ENCODE results near the gene OPA3.
"Not testable (repeated sequence)": the region's sequence is repeated elsewhere in the genome, so short reads cannot be mapped to it uniquely, and the experiment has no call there.

The OPA3 gene

GRCh38 chr19:45584332-45585157 lies at the start of gene OPA3:
Gene OPA3, minus strand, starts transcription at chr19:45584802. Its CDS starts 38 bp downstream, at chr19:45584764.
- peak; percentile 95 for DNase-seq

GRCh38 chr19:45632468-45633196 lies 48.0 kb upstream of the OPA3 start:
- no peak for DNase-seq

- DNase-seq = no peak
Measured at GRCh38 chr19:45630463-45630862, 45.9 kb upstream of the OPA3 start.

GRCh38 chr19:45629704-45630103 lies 45.1 kb upstream of the OPA3 start:
- no peak for DNase-seq

- DNase-seq = not testable (repeated sequence)
Measured at GRCh38 chr19:45628219-45628618, 43.6 kb upstream of the OPA3 start.

- DNase-seq = no peak
Measured at GRCh38 chr19:45623984-45624383, 39.4 kb upstream of the OPA3 start.

GRCh38 chr19:45621976-45622503 lies 37.4 kb upstream of the OPA3 start:
- no peak for DNase-seq

- DNase-seq = no peak
Measured at GRCh38 chr19:45621389-45621788, 36.8 kb upstream of the OPA3 start.

- no peak for DNase-seq
Measured at GRCh38 chr19:45616704-45617017, 32.1 kb upstream of the OPA3 start.

- no peak for DNase-seq
Measured at GRCh38 chr19:45615795-45616703, 31.4 kb upstream of the OPA3 start.

- DNase-seq = not testable (repeated sequence)
Measured at GRCh38 chr19:45615056-45615455, 30.5 kb upstream of the OPA3 start.

- DNase-seq = no peak
Measured at GRCh38 chr19:45613926-45614725, 29.5 kb upstream of the OPA3 start.

- no peak for DNase-seq
Measured at GRCh38 chr19:45608948-45609347, 24.3 kb upstream of the OPA3 start.

- peak; percentile 0 for DNase-seq
Measured at GRCh38 chr19:45607071-45608029, 22.7 kb upstream of the OPA3 start.

- DNase-seq = no peak
Measured at GRCh38 chr19:45601524-45602374, 17.1 kb upstream of the OPA3 start, which contains the start of gene GPR4. Gene GPR4, minus strand, starts transcription at chr19:45602212. Its CDS starts 10,346 bp downstream, at chr19:45591866.

GRCh38 chr19:45601115-45601514 lies 16.5 kb upstream of the OPA3 start:
- no peak for DNase-seq

- DNase-seq = no peak
Measured at GRCh38 chr19:45600340-45600885, 15.8 kb upstream of the OPA3 start.

GRCh38 chr19:45599286-45599685 lies 14.7 kb upstream of the OPA3 start:
- no peak for DNase-seq

GRCh38 chr19:45598267-45599001 lies 13.8 kb upstream of the OPA3 start:
- no peak for DNase-seq

Measured in NCI-H2081 treated with DMSO at 0.1 percent for 48 hours (cell line).